ENCODE data around the gene EXOC5. TPM values are rescaled to one million over a fixed set of nuclear protein-coding genes. Genes with fewer than 3 reads are reported as not detected.
A peak's percentile ranks its signal among the peaks of the same experiment; 100 is the strongest.

The EXOC5 gene
- total RNA-seq, 1 donor from 2014 or later, result 66.3 TPM

DNA sequence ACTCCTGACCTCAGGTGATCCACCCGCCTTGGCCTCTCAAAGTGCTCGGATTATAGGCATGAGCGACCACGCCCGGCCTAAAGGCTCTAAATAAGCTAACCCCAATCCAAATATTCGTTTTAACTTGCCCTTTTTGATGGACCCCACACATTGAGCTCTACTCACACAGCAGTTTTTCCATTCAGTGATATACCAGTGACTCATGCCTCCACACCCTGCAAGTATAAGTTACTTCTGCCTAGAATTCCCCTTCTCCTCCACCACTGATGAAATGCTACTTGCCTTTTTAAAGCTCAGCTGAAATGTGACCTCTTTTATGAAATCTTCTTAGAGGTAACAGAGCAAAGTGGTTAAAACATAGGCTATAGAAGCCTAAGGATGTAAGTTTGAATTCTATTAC, 68.8 kb downstream of the EXOC5 start:
- DNase-seq (no peak), ATAC-seq (no peak)
- TF ChIP-seq, protein P1, sequence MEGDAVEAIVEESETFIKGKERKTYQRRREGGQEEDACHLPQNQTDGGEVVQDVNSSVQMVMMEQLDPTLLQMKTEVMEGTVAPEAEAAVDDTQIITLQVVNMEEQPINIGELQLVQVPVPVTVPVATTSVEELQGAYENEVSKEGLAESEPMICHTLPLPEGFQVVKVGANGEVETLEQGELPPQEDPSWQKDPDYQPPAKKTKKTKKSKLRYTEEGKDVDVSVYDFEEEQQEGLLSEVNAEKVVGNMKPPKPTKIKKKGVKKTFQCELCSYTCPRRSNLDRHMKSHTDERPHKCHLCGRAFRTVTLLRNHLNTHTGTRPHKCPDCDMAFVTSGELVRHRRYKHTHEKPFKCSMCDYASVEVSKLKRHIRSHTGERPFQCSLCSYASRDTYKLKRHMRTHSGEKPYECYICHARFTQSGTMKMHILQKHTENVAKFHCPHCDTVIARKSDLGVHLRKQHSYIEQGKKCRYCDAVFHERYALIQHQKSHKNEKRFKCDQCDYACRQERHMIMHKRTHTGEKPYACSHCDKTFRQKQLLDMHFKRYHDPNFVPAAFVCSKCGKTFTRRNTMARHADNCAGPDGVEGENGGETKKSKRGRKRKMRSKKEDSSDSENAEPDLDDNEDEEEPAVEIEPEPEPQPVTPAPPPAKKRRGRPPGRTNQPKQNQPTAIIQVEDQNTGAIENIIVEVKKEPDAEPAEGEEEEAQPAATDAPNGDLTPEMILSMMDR (IDR thresholded peaks at IDR 0.05), result no peak
- Histone ChIP-seq H3K4me3 (no peak overlapping the region), H3K36me3 (no peaks in the 10 kb centered on the region), H3K9me3 (no peaks in the 10 kb centered on the region), H3K27ac (no peak overlapping the region), H3K27me3 (no peaks in the 10 kb centered on the region), H3K4me1 (no peaks in the 10 kb centered on the region)
- intact Hi-C loops (cut with DNase I), result no loop called here

DNA sequence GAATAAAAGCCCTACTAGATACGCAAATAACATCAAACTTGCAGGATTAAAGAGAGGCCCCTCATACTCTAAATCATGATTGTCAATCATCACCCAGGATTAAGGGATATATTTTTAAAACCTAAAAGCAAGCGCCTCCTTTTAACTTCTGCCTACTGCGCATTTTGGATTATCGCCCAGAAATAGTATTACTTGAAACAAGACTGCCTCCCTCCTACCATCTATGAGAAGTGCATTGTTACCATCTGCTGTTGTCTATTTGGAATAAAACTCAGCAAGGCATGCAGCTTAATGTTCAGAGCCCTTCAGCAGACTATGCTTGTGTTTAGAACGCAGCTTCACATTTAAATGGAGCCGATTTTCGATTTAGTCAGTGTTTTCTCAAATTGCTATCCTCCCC, 79.6 kb downstream of the EXOC5 start:
- TF ChIP-seq, protein P1 (IDR thresholded peaks at IDR 0.05), result no peak
- intact Hi-C loops (cut with DNase I), result no loop called here
- ATAC-seq, result peak; percentile 53
- no peaks in the 10 kb centered on the region for H3K4me1 ChIP-seq
- H3K27me3 ChIP-seq, result no peaks in the 10 kb centered on the region
- no peak overlapping the region for H3K4me3 ChIP-seq
- no peaks in the 10 kb centered on the region for H3K9me3 ChIP-seq
- H3K36me3 ChIP-seq, result no peaks in the 10 kb centered on the region
- no peak overlapping the region for H3K27ac ChIP-seq
- DNase-seq, result no peak

DNA sequence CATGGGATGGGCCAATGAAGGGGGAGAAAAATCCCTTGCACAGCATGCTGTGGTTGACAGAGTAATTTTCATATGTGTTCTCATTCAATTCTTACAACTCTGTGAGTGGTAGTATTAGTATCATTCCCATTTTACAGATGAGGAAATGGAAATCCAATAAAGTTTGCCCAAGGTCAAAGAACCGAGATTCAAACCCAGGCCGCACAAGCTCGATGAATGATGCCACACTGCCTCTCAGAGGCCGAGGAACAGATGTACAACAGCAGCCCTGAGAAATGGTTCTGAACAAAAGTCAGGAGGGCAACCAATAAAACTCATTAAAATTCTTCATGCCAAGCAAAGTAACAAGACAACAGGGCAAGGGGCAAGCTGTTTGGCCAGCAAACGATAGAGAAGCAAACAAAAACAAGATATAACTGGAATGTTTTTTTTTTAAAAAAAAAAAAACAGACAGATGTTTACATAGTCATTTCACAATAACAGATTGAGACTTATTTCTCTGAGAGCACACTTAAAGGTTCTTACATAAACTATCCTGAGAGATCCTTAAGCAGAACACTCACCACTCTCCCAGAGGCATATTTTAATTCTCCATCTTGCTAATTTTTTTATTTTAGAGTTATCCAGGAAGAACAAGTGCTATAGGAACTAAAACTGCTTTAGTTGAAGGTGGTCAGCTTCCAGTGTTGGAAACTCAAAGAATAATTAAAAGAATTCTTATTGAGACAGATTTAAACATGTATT, 85.8 kb downstream of the EXOC5 start:
- H3K9me3 ChIP-seq, result no peaks in the 10 kb centered on the region
- H3K36me3 ChIP-seq, result no peaks in the 10 kb centered on the region
- no peaks in the 10 kb centered on the region for H3K27me3 ChIP-seq
- H3K27ac ChIP-seq, result no peak overlapping the region
- ATAC-seq (peak; percentile 64), DNase-seq (no peak)
- TF ChIP-seq, protein P1 (IDR thresholded peaks at IDR 0.05), result peak; percentile 16
- intact Hi-C loops (cut with DNase I), result no loop called here
- H3K4me1 ChIP-seq, result no peaks in the 10 kb centered on the region
- H3K4me3 ChIP-seq, result no peak overlapping the region

DNA sequence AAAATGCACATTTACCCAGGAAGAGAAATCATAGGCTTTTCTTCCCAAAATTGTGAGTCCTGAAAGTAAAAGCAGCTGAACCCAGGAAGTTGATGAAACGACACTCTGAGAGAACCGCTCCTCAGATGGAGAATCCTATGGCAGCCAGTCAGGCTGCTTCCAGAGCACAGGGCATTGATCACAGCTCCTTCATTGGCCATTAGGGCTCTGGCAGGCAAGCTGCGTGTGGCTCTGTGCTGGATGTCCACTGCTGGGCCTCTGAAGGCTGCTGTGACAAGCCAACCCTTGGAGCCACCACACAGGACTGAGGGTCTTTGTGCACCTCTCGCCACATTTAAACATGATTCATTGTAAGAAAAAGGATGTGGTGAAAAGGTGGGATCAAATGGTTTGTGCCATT, 89.4 kb downstream of the EXOC5 start:
- H3K4me1 ChIP-seq, result no peaks in the 10 kb centered on the region
- H3K4me3 ChIP-seq, result no peak overlapping the region
- intact Hi-C loops (cut with DNase I), result no loop called here
- DNase-seq, result no peak
- H3K9me3 ChIP-seq, result no peaks in the 10 kb centered on the region
- no peak overlapping the region for H3K27ac ChIP-seq
- TF ChIP-seq, protein P1 (IDR thresholded peaks at IDR 0.05), result no peak
- ATAC-seq, result no peak
- no peaks in the 10 kb centered on the region for H3K36me3 ChIP-seq
- H3K27me3 ChIP-seq, result no peaks in the 10 kb centered on the region

DNA sequence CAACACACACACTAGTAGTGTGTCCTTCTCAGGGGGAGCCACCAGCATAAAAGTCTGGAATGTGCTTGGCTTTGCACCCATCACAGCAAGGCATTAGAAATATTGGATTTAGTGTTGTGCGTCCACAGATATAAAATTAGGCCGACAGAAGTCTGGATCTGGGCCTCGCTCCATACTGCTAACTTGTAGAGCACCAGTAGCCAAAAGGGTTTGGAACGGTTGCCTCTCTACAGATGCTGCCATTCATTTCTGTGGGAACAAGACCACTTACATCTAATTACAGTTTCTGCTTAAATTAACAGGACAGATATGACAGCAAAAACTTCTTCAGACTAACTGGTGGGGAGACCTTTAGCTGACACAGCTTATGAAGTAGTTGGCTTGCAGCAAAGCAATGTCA, 94.2 kb downstream of the EXOC5 start:
- H3K9me3 ChIP-seq, result no peaks in the 10 kb centered on the region
- DNase-seq, result no peak
- TF ChIP-seq, protein P1 (IDR thresholded peaks at IDR 0.05), result no peak
- no peak overlapping the region for H3K27ac ChIP-seq
- H3K27me3 ChIP-seq, result no peaks in the 10 kb centered on the region
- no peaks in the 10 kb centered on the region for H3K36me3 ChIP-seq
- no peak overlapping the region for H3K4me3 ChIP-seq
- H3K4me1 ChIP-seq, result no peaks in the 10 kb centered on the region
- intact Hi-C loops (cut with DNase I), result no loop called here
- no peak for ATAC-seq

DNA sequence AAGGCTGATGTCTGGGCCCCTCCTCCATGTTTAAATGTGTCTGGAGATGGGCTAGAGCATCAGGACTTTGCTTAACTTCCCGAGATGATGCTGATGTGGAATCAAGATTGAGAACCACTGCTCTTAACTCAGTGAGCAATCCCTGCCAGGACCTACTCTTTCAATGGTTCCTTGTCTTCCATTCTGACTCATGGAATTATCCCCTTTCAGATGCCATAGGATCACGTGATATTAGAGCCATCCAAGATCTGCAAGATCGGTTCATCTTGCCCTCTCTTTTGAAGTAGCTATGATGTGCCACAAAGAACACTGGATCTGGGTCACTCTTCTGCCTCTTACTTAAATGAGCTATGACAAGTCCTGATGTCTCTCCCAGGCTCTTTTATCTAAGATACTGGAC, 96.8 kb downstream of the EXOC5 start:
- DNase-seq (no peak), ATAC-seq (no peak)
- Histone ChIP-seq H3K36me3 (no peaks in the 10 kb centered on the region), H3K27me3 (no peaks in the 10 kb centered on the region), H3K27ac (no peak overlapping the region), H3K4me3 (no peak overlapping the region), H3K9me3 (no peaks in the 10 kb centered on the region), H3K4me1 (no peaks in the 10 kb centered on the region)
- intact Hi-C loops (cut with DNase I), result no loop called here
- TF ChIP-seq, protein P1 (IDR thresholded peaks at IDR 0.05), result no peak

Data from upper lobe of right lung (tissue), 1 donor.